Stomach (tissue), 9 donors: ENCODE data around the gene CA11. TPM values are rescaled to one million over a fixed set of nuclear protein-coding genes. Genes with fewer than 3 reads are reported as not detected.
"Not testable (repeated sequence)": the region's sequence is repeated elsewhere in the genome, so short reads cannot be mapped to it uniquely, and the experiment has no call there.

Experiments used
- DNase-seq, 2 donors: peaks; one replicate each; pipeline versions ENCODE4 v3.0.0 to v3.0.0-alpha.2; 2013 to 2019
- H3K27ac ChIP-seq, 5 donors: fragments of 200-600 bp in 4 of 5; sonication (generic) in 4 of 5; one replicate each; pipeline ENCODE4 v1.5.1; 2013 to 2019; ENCODE audit warnings: mild to moderate bottlenecking in 1 of 5, moderate library complexity in 1 of 5
- H3K27me3 ChIP-seq, 3 donors: fragments of 200-600 bp; sonication (generic); one replicate each; pipeline ENCODE4 v1.5.1; 2017 to 2019; ENCODE audit warnings: mixed run types in 1 of 3
- H3K36me3 ChIP-seq, 4 donors: fragments of 200-600 bp; sonication (generic); 1 replicate in 3 of 4; 2 replicates in 1 of 4; pipeline ENCODE4 v1.5.1; 2016 to 2019
- H3K4me1 ChIP-seq, 4 donors: fragments of 200-600 bp; sonication (generic); one replicate each; pipeline ENCODE4 v1.5.1; 2016 to 2019
- H3K4me3 ChIP-seq, 4 donors: fragments of 200-600 bp; sonication (generic) in 3 of 4; one replicate each; pipeline ENCODE4 v1.5.1; 2016 to 2019; ENCODE audit warnings: mild to moderate bottlenecking in 1 of 4
- H3K9me3 ChIP-seq, 4 donors: fragments of 200-600 bp; sonication (generic); one replicate each; pipeline ENCODE4 v1.5.1; 2016 to 2019
- CTCF ChIP-seq, 7 experiments: fragments of 450-650 bp in 4 of 7; fragments of 200-600 bp in 3 of 7; sonication (generic) in 3 of 7; IDR thresholded peaks; one replicate each; pipeline ENCODE4 v1.5.1; 2016 to 2019; ENCODE audit warnings: antibody characterized with exemption in 7 of 7, control low read depth in 2 of 7, mild to moderate bottlenecking in 1 of 7
- EP300 ChIP-seq: sonication (generic); formaldehyde crosslinking; IDR thresholded peaks from one replicate; pipeline ENCODE4 v1.6.1; 2017; ENCODE audit warnings: antibody characterized with exemption
- POLR2A ChIP-seq, 4 donors: fragments of 450-650 bp; IDR thresholded peaks; one replicate each; pipeline ENCODE4 v1.6.1; 2016; ENCODE audit warnings: antibody characterized with exemption in 4 of 4, control low read depth in 2 of 4, mild to moderate bottlenecking in 1 of 4, moderate library complexity in 1 of 4
- POLR2AphosphoS5 ChIP-seq, 3 donors: sonication (generic); formaldehyde crosslinking; IDR thresholded peaks; one replicate each; pipeline ENCODE4 v1.6.1; 2016; ENCODE audit warnings: antibody characterized with exemption in 3 of 3
- WGBS, 5 donors: extraction: QIAGEN DNeasy Blood & Tissue Kit in 3 of 5; methylation state at CpG; one replicate each; pipeline versions ENCODE4 v1.1.5 to v1.1.7; 2013 to 2018; 5-methylcytosine and 5-hydroxymethylcytosine counted together
- intact Hi-C: fragments of 100-400 bp; cut with DNase I; formaldehyde crosslinking; loops from one replicate; pipeline ENCODE4 v1.15.1; 2023; ENCODE audit warnings: low total_unique reads
- polyA plus RNA-seq, 3 donors: library from polyadenylated mRNA; stranded (reverse); fragments of 200-250 nt; gene quantifications; one replicate each; pipeline ENCODE4 v1.2.3, GENCODE V29; 2013
- total RNA-seq, 5 donors: library from RNA; depleted of rRNA; stranded (reverse); fragments of >200 nt; gene quantifications; one replicate each; pipeline versions ENCODE4 v1.1.0 to v1.2.3, GENCODE V29; 2014 to 2016
- donor health status: healthy with polysubstance abuse.
- donor health status: Bipolar disorder and iron deficiency.
- donor health status: healthy.

The CA11 gene
- total and polyA plus RNA-seq, 8 donors = 1.8 to 33.0 (median 15.8) TPM; not detected in 1

GRCh38 chr19:48680436-48681126 lies 34.6 kb upstream of the CA11 start:
- Histone ChIP-seq H3K27ac (peak overlapping the region; percentile 33 to 68 (median 50)), H3K4me1 (peaks cover 11 to 49% (median 36%) of the 10 kb centered on the region in 4 donors), H3K4me3 (no peak overlapping the region), H3K27me3 (no peaks in the 10 kb centered on the region), H3K36me3 (no peaks in the 10 kb centered on the region), H3K9me3 (no peaks in the 10 kb centered on the region)
- no peak for TF ChIP-seq POLR2A (IDR thresholded peaks at IDR 0.05)
- TF ChIP-seq EP300 = no peak
- TF ChIP-seq POLR2AphosphoS5 (IDR thresholded peaks at IDR 0.05) = no peak
- no peak for TF ChIP-seq CTCF (IDR thresholded peaks at IDR 0.05)
- 82 to 88% (median 86%) methylated on average over 35 to 45 of the region's 45 CpGs for WGBS, 5 donors
- no peak for DNase-seq
- intact Hi-C loops = no loop called here

GRCh38 chr19:48680006-48680405 lies 34.0 kb upstream of the CA11 start:
- H3K27me3 ChIP-seq, H3K36me3 ChIP-seq, H3K4me3 ChIP-seq, intact Hi-C loops, H3K9me3 ChIP-seq, DNase-seq: not testable (repeated sequence)
- Histone ChIP-seq H3K27ac (peak overlapping the region in 1 of 5 donors; percentile 87), H3K4me1 (peaks cover 17 to 49% (median 37%) of the 10 kb centered on the region in 4 donors)
- 92 to 96% (median 94%) methylated on average over 13 to 19 of the region's 19 CpGs for WGBS, 5 donors

- intact Hi-C loops = no loop called here
- 18 to 43% (median 35%) methylated on average over 4 of the region's 4 CpGs for WGBS, 5 donors
- TF ChIP-seq EP300 (no peak), POLR2AphosphoS5 (IDR thresholded peaks at IDR 0.05) (peak in 2 of 3 donors; percentile 76 to 82)
- peak overlapping the region; percentile 62 to 87 (median 67) for H3K27ac ChIP-seq
- H3K4me3 ChIP-seq = no peak overlapping the region
- no peaks in the 10 kb centered on the region for H3K27me3 ChIP-seq
- peak; percentile 73 to 90 for DNase-seq
- no peaks in the 10 kb centered on the region for H3K36me3 ChIP-seq
- H3K4me1 ChIP-seq = peaks cover 15 to 34% (median 24%) of the 10 kb centered on the region in 4 donors
- no peaks in the 10 kb centered on the region for H3K9me3 ChIP-seq
Measured at GRCh38 chr19:48678201-48678600, 32.2 kb upstream of the CA11 start.

- TF ChIP-seq EP300 (no peak), CTCF (IDR thresholded peaks at IDR 0.05) (no peak), POLR2AphosphoS5 (IDR thresholded peaks at IDR 0.05) (peak in 2 of 3 donors; percentile 71 to 72), POLR2A (IDR thresholded peaks at IDR 0.05) (no peak)
- intact Hi-C loops = no loop called here
- Histone ChIP-seq H3K27ac (peak overlapping the region; percentile 28 to 87 (median 67)), H3K9me3 (no peaks in the 10 kb centered on the region), H3K4me3 (no peak overlapping the region), H3K4me1 (peaks cover 13 to 29% (median 20%) of the 10 kb centered on the region in 4 donors), H3K36me3 (no peaks in the 10 kb centered on the region), H3K27me3 (no peaks in the 10 kb centered on the region)
- peak; percentile 67 to 89 for DNase-seq
- 42 to 76% (median 57%) methylated on average over 13 of the region's 13 CpGs for WGBS, 5 donors
Measured at GRCh38 chr19:48676887-48677286, 30.9 kb upstream of the CA11 start.

GRCh38 chr19:48676487-48676886 lies 30.5 kb upstream of the CA11 start:
- 63 to 82% (median 73%) methylated on average over 16 to 17 of the region's 17 CpGs for WGBS, 5 donors
- no peaks in the 10 kb centered on the region for H3K27me3 ChIP-seq
- H3K4me3 ChIP-seq = no peak overlapping the region
- no peaks in the 10 kb centered on the region for H3K9me3 ChIP-seq
- no peak for DNase-seq
- no peaks in the 10 kb centered on the region for H3K36me3 ChIP-seq
- TF ChIP-seq POLR2A (IDR thresholded peaks at IDR 0.05) (no peak), EP300 (no peak), POLR2AphosphoS5 (IDR thresholded peaks at IDR 0.05) (no peak), CTCF (IDR thresholded peaks at IDR 0.05) (no peak)
- peak overlapping the region; percentile 28 to 87 (median 67) for H3K27ac ChIP-seq
- peaks cover 13 to 29% (median 18%) of the 10 kb centered on the region in 4 donors for H3K4me1 ChIP-seq
- intact Hi-C loops = no loop called here
